Left colon (tissue), 2 donors: Measurements from ENCODE around the gene ILDR1. TPM values are rescaled to one million over a fixed set of nuclear protein-coding genes. Genes with fewer than 3 reads are reported as not detected.
A peak's percentile ranks its signal among the peaks of the same experiment; 100 is the strongest.
"Not testable (repeated sequence)": the region's sequence is repeated elsewhere in the genome, so short reads cannot be mapped to it uniquely, and the experiment has no call there.

Experiments used
- ATAC-seq: fragments of 200-7000 bp; cut with Tn5 transposase; one replicate; pipeline ENCODE4 v1.9.1; 2020; ENCODE audit warnings: mild to moderate bottlenecking, moderate library complexity
- DNase-seq, 2 donors: peaks; one replicate each; pipeline ENCODE4 v3.0.0-alpha.2; 2020
- intact Hi-C, 2 donors: fragments of 100-400 bp; cut with DNase I in 1 of 2; cut with micrococcal nuclease in 1 of 2; formaldehyde crosslinking; loops; one replicate each; pipeline versions ENCODE4 v1.11.2 to v1.14.0; 2022; cut with DNase I, micrococcal nuclease
- long read RNA-seq: library from polyadenylated mRNA; unstranded; transcript quantifications from one replicate; pipeline ENCODE4 v2.0.0, GENCODE V29; 2021
- total RNA-seq, 2 donors: library from RNA; stranded (reverse); fragmentation: NEBNext Ultra II Directional; extraction: Animal tissue kit (Norgen Biotek cat#: 25700); gene quantifications; one replicate each; pipeline ENCODE4 v1.2.1, GENCODE V29; 2021
- donor health status: DM: no; HTN: no; CAD: no.
- donor health status: DM: yes; HTN: yes; CAD: no.

The ILDR1 gene
- 10 to 100 TPM; 27.6 to 27.7 TPM for total RNA-seq
- long read RNA-seq, transcript ILDR1-202 (8 exons, 2,855 nt): major isoform, 65 of 148 reads
- long read RNA-seq, partial matches to known transcripts: 65 of 148 reads
- long read RNA-seq, other reads (novel, unspliced or antisense): 14 of 148 reads

- DNase-seq: peak; percentile 75 to 84
- peak; percentile 94 for ATAC-seq
- intact Hi-C loops: no loop called here
Observed at GRCh38 chr3:122021811-122022401, at the start of gene ILDR1. Gene ILDR1 (minus strand): TSS chr3:122022247. CDS start chr3:122022077, 170 bp downstream.

- intact Hi-C loops: no loop called here
Observed at GRCh38 chr3:122067588-122068240, 45.7 kb upstream of the ILDR1 start.

GRCh38 chr3:122067214-122067550 lies 45.1 kb upstream of the ILDR1 start:
- ATAC-seq (no peak), DNase-seq (no peak)
- intact Hi-C loops: no loop called here

More at GRCh38 chr3:122067588-122068240, 45.7 kb upstream of the ILDR1 start:
- no peak for DNase-seq
- ATAC-seq: no peak

- ATAC-seq: no peak
- no peak for DNase-seq
- intact Hi-C loops: no loop called here
Observed at GRCh38 chr3:122066331-122067213, 44.5 kb upstream of the ILDR1 start.

GRCh38 chr3:122064326-122064725 lies 42.3 kb upstream of the ILDR1 start:
- no peak for ATAC-seq

GRCh38 chr3:122063908-122064307 lies 41.9 kb upstream of the ILDR1 start:
- intact Hi-C loops: no loop called here
- no peak for ATAC-seq
- no peak for DNase-seq

More at GRCh38 chr3:122064326-122064725, 42.3 kb upstream of the ILDR1 start:
- no peak for DNase-seq
- intact Hi-C loops: no loop called here

- ATAC-seq (no peak), DNase-seq (no peak)
- intact Hi-C loops: no loop called here
Observed at GRCh38 chr3:122060040-122060698, 38.1 kb upstream of the ILDR1 start.

- no peak for ATAC-seq
- intact Hi-C loops: no loop called here
- no peak for DNase-seq
Observed at GRCh38 chr3:122058294-122058693, 36.2 kb upstream of the ILDR1 start.

GRCh38 chr3:122057671-122058070 lies 35.6 kb upstream of the ILDR1 start:
- DNase-seq (no peak), ATAC-seq (no peak)
- intact Hi-C loops: no loop called here

- no peak for DNase-seq
- intact Hi-C loops: no loop called here
- no peak for ATAC-seq
Observed at GRCh38 chr3:122055215-122055614, 33.2 kb upstream of the ILDR1 start, which contains the start of gene CD86. Gene CD86 (plus strand): TSS chr3:122055362. CDS start chr3:122055490, 128 bp downstream.

- ATAC-seq (no peak), DNase-seq (no peak)
- intact Hi-C loops: no loop called here
Observed at GRCh38 chr3:122052968-122053367, 30.9 kb upstream of the ILDR1 start.

GRCh38 chr3:122047773-122048172 lies 25.7 kb upstream of the ILDR1 start:
- intact Hi-C loops, DNase-seq, ATAC-seq: not testable (repeated sequence)

GRCh38 chr3:122047296-122047695 lies 25.2 kb upstream of the ILDR1 start:
- intact Hi-C loops, DNase-seq, ATAC-seq: not testable (repeated sequence)

- DNase-seq: no peak
Observed at GRCh38 chr3:122033023-122033422, 11.0 kb upstream of the ILDR1 start.

GRCh38 chr3:122032531-122032930 lies 10.5 kb upstream of the ILDR1 start:
- intact Hi-C loops: no loop called here
- ATAC-seq (no peak), DNase-seq (no peak)

More at GRCh38 chr3:122033023-122033422, 11.0 kb upstream of the ILDR1 start:
- intact Hi-C loops: no loop called here
- ATAC-seq: no peak

- intact Hi-C loops: no loop called here
- ATAC-seq: no peak
Observed at GRCh38 chr3:122031123-122031468, 9.0 kb upstream of the ILDR1 start.

GRCh38 chr3:122030381-122031122 lies 8.5 kb upstream of the ILDR1 start:
- ATAC-seq: no peak
- no peak for DNase-seq
- intact Hi-C loops: no loop called here

More at GRCh38 chr3:122031123-122031468, 9.0 kb upstream of the ILDR1 start:
- no peak for DNase-seq

GRCh38 chr3:122025296-122025695 lies 3.2 kb upstream of the ILDR1 start:
- intact Hi-C loops: no loop called here
- ATAC-seq (no peak), DNase-seq (no peak)
